K562 (cell line): Measurements from ENCODE around the gene SND1. TPM values are rescaled to one million over a fixed set of nuclear protein-coding genes. Genes with fewer than 3 reads are reported as not detected.
A peak's percentile ranks its signal among the peaks of the same experiment; 100 is the strongest.

Source experiments
- DEAF1 ChIP-seq: fragments of 450-650 bp; formaldehyde crosslinking; IDR thresholded peaks from 2 replicates; pipeline ENCODE4 v1.4.0; 2020; ENCODE audit warnings: mild to moderate bottlenecking, moderate library complexity
- EWSR1 ChIP-seq: fragments of 450-650 bp; IDR thresholded peaks from 2 replicates; pipeline ENCODE4 v1.6.1; 2018; ENCODE audit warnings: borderline replicate concordance, mild to moderate bottlenecking, low read depth, moderate library complexity; ENCODE audit not compliant: partially characterized antibody
- HCFC1 ChIP-seq: IDR thresholded peaks from 2 replicates; pipeline ENCODE4 v1.6.1; 2012; ENCODE audit warnings: low read depth, low read length, improper control_type of control experiment
- HNRNPLL ChIP-seq: fragments of 200-400 bp; formaldehyde crosslinking; IDR thresholded peaks from 2 replicates; pipeline ENCODE4 v1.6.1; 2017; ENCODE audit warnings: low read length, low read depth, mild to moderate bottlenecking; ENCODE audit not compliant: poor library complexity, severe bottlenecking
- IFI16 ChIP-seq: fragments of 250-450 bp; sonication (Bioruptor Pico); IDR thresholded peaks from 2 replicates; pipeline ENCODE4 v2.1.2; 2022; ENCODE audit warnings: mild to moderate bottlenecking, inconsistent platforms
- LCOR ChIP-seq: sonication (generic); formaldehyde crosslinking; IDR thresholded peaks from 2 replicates; pipeline ENCODE4 v1.8.0; 2022; ENCODE audit warnings: mild to moderate bottlenecking, missing genetic modification reagents
- MCM5 ChIP-seq: fragments of 450-650 bp; IDR thresholded peaks from 2 replicates; pipeline ENCODE4 v1.6.1; 2016; ENCODE audit warnings: low read depth
- NFIC ChIP-seq: fragments of 450-650 bp; IDR thresholded peaks from 2 replicates; pipeline ENCODE4 v1.6.1; 2017; ENCODE audit warnings: mild to moderate bottlenecking, inconsistent platforms
- PTTG1 ChIP-seq: fragments of 450-650 bp; IDR thresholded peaks from 2 replicates; pipeline ENCODE4 v1.6.1; 2016; ENCODE audit warnings: low read depth, mild to moderate bottlenecking, missing genetic modification characterization, missing compliant biosample characterization
- RAD21 ChIP-seq, 2 experiments: fragments of 250-450 bp in 1 of 2; fragments of 450-650 bp in 1 of 2; sonication (Bioruptor Pico) in 1 of 2; formaldehyde crosslinking in 1 of 2; IDR thresholded peaks in 1 of 2; conservative IDR thresholded peaks in 1 of 2; 2 replicates each; pipeline versions ENCODE4 v1.4.0 to v1.8.0; 2020 to 2022; ENCODE audit warnings: mild to moderate bottlenecking in 2 of 2, moderate library complexity in 1 of 2
- RB1 ChIP-seq: fragments of 450-650 bp; IDR thresholded peaks from 2 replicates; pipeline ENCODE4 v1.6.1; 2017; ENCODE audit warnings: low read depth, mild to moderate bottlenecking
- STAG1 ChIP-seq: sonication (generic); formaldehyde crosslinking; IDR thresholded peaks from 2 replicates; pipeline ENCODE4 v1.5.0; 2020; ENCODE audit warnings: missing genetic modification reagents, borderline replicate concordance
- TRIM25 ChIP-seq: fragments of 450-650 bp; IDR thresholded peaks from 2 replicates; pipeline ENCODE4 v1.7.0; 2016; ENCODE audit warnings: borderline replicate concordance
- YBX1 ChIP-seq: fragments of 450-650 bp; IDR thresholded peaks from 2 replicates; pipeline ENCODE4 v1.7.1; 2016; ENCODE audit warnings: mild to moderate bottlenecking
- ZC3H11A ChIP-seq: IDR thresholded peaks from 2 replicates; pipeline ENCODE4 v1.6.1; 2012; ENCODE audit warnings: low read depth, low read length, improper control_type of control experiment
- ZNF224 ChIP-seq: sonication (generic); formaldehyde crosslinking; IDR thresholded peaks from 2 replicates; pipeline ENCODE4 v1.8.0; 2022; ENCODE audit warnings: mild to moderate bottlenecking, missing genetic modification reagents
- ZNF511 ChIP-seq: sonication (generic); formaldehyde crosslinking; IDR thresholded peaks from 2 replicates; pipeline ENCODE4 v1.8.0; 2022; ENCODE audit warnings: mild to moderate bottlenecking, missing genetic modification reagents
- ZNF57 ChIP-seq: fragments of 450-650 bp; formaldehyde crosslinking; IDR thresholded peaks from 2 replicates; pipeline ENCODE4 v1.4.0; 2020; ENCODE audit warnings: mild to moderate bottlenecking, moderate library complexity
- ZNF707 ChIP-seq: fragments of 250-450 bp; sonication (Bioruptor Pico); conservative IDR thresholded peaks from 2 replicates; pipeline ENCODE4 v1.8.0; 2022; ENCODE audit warnings: inconsistent platforms, mild to moderate bottlenecking, moderate library complexity
- polyA plus RNA-seq, 8 experiments: library from polyadenylated mRNA; depleted of rRNA in 4 of 8; stranded (reverse) in 5 of 8; unstranded in 3 of 8; fragments of >200 nt; fragmentation: Nextera tagmentation in 2 of 8; fragmentation: Illumina TruSeq in 1 of 8; extraction: Ambion mirVana in 2 of 8; extraction: Trizol in 1 of 8; gene quantifications; 2 replicates each; pipeline versions ENCODE4 v1.2.1 to v1.2.3, GENCODE V29; 2011 to 2014; ENCODE audit warnings: inconsistent platforms in 1 of 8, missing spikeins in 1 of 8
- total RNA-seq, 7 experiments: library from RNA; depleted of rRNA in 6 of 7; stranded (reverse); fragments of >200 nt in 6 of 7; fragmentation: Illumina TruSeq in 2 of 7; extraction: Trizol in 2 of 7; gene quantifications; 2 replicates each; pipeline versions ENCODE4 v1.2.1 to v1.2.3, GENCODE V29; 2011 to 2021; ENCODE audit warnings: low replicate concordance in 1 of 7
- TF ChIP-seq, protein P1 (sequence below): fragments of 450-650 bp; formaldehyde crosslinking; IDR thresholded peaks from 2 replicates; pipeline ENCODE4 v1.4.0; 2022; ENCODE audit warnings: missing genetic modification characterization
- TF ChIP-seq, protein P2 (sequence below): fragments of 200-400 bp; formaldehyde crosslinking; IDR thresholded peaks from 2 replicates; pipeline ENCODE4 v1.6.1; 2017; ENCODE audit warnings: mild to moderate bottlenecking, low read depth, low read length, moderate library complexity

Gene SND1
- total and polyA plus RNA-seq, 9 of the 15 experiments (the other 6 are each of a cell fraction or from before 2014, with no cell fraction given): 46.5 to 307 (median 191) TPM

DNA sequence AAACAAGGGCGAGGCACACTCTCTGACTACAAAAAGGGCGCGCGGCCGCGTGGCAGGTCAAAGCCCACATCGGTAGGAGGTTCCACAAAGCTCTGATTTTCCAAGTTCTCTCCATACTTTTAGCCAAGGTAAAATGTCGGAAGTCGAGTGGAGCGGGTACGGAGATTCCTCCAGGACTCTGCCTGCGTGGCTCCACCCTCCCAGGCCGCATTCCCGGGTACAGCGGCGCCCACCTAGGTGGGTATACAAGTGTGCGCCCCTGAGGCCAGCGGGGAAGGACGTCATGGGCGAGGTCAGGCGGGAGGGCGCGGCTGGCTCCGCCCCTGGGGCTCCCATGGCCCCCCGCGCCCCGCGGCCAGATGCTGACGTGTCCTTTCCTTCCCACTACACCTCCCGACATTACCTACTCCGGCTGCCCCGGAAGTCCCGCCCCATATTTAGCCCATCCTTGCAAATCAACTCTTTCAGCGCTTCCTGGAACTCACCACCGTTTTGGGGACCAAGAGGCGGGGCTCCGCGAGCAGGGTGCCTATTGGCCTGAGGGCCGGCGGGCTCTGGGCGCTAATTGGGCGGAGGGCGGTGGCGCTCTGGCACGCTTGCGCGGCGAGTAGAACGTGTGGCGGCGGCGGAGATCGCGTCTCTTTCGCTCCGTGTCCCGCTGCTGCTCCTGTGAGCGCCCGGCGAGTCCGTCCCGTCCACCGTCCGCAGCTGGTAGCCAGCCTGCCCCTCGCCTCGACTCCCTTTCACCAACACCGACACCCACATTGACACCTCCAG lies at the start of gene SND1 (continued):
- TF ChIP-seq, protein P1, sequence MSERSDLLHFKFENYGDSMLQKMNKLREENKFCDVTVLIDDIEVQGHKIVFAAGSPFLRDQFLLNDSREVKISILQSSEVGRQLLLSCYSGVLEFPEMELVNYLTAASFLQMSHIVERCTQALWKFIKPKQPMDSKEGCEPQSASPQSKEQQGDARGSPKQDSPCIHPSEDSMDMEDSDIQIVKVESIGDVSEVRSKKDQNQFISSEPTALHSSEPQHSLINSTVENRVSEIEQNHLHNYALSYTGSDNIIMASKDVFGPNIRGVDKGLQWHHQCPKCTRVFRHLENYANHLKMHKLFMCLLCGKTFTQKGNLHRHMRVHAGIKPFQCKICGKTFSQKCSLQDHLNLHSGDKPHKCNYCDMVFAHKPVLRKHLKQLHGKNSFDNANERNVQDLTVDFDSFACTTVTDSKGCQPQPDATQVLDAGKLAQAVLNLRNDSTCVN (CRISPR knock-in tag): no peak
- TF ChIP-seq, protein P2, sequence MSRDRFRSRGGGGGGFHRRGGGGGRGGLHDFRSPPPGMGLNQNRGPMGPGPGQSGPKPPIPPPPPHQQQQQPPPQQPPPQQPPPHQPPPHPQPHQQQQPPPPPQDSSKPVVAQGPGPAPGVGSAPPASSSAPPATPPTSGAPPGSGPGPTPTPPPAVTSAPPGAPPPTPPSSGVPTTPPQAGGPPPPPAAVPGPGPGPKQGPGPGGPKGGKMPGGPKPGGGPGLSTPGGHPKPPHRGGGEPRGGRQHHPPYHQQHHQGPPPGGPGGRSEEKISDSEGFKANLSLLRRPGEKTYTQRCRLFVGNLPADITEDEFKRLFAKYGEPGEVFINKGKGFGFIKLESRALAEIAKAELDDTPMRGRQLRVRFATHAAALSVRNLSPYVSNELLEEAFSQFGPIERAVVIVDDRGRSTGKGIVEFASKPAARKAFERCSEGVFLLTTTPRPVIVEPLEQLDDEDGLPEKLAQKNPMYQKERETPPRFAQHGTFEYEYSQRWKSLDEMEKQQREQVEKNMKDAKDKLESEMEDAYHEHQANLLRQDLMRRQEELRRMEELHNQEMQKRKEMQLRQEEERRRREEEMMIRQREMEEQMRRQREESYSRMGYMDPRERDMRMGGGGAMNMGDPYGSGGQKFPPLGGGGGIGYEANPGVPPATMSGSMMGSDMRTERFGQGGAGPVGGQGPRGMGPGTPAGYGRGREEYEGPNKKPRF: no peak
- TF ChIP-seq PTTG1 (tag) (no peak), YBX1 (no peak), MCM5 (no peak), ZNF224 (CRISPR knock-in tag) (no peak), RB1 (peak; percentile 82), IFI16 (CRISPR knock-in tag) (no peak), LCOR (CRISPR knock-in tag) (peak; percentile 99), NFIC (peak; percentile 71; the same call in 1 of the 2 replicates), STAG1 (CRISPR knock-in tag) (no peak), RAD21 (CRISPR knock-in tag; conservative IDR thresholded peaks at IDR 0.05 in 1 of 2, IDR thresholded peaks at IDR 0.05 in 1 of 2) (no peak; a peak in 1 of 4 replicates), ZNF511 (CRISPR knock-in tag) (no peak; the same call in none of the 2 replicates), DEAF1 (CRISPR knock-in tag) (no peak), EWSR1 (no peak), ZC3H11A (0 out of 2 replicates have a peak, but pooled peaks have one; percentile 5), HNRNPLL (peak; percentile 88), ZNF57 (CRISPR knock-in tag) (no peak), ZNF707 (no peak), TRIM25 (no peak), HCFC1 (peak; percentile 80)
